ENCODE data around the gene BHLHE40. TPM values are rescaled to one million over a fixed set of nuclear protein-coding genes. Genes with fewer than 3 reads are reported as not detected.

The BHLHE40 gene
- polyA plus RNA-seq, 2 of the 4 experiments (the other 2 are of a cell fraction) = 102 to 160 TPM

DNA sequence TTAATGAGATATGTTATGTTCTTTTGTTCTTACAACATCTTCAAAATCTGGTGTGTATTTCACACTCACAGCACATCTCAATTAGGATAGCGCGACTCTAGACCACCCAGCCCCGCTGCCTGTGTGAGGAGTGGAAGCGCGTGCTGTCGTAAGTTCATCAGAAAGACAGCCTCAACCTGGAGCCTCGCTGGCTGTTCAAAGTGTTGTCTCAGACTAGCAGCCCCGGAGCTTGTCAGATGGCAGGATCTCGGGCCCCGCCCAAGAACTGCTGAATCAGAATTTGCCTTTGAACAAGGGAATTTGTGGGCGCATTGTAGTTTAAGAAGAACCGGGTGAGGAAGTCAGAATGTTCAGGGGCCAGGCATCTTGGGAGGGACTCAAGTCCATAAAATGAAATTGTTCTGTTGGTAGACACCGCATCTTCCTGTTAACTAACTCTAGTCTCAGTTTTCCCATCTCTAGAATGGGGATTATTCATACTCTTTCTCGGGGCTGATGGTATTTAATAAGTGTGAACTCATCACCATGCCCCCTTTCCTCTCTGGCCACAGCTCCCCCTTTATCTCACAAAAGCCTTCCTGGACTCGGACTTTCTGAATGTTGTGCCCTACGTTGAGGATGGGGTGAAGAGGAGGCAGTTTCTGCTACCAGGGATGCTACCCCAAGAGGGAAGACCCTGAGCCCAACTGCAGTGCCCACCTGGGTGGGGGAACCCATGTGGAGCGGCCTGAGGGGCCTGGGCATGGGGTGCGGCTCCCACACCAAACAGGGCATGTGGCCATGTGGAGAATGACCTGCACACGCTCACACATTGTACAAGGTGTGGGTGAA lies 40.4 kb downstream of the BHLHE40 start:
- no peak for ATAC-seq
- ChIA-PET POLR2A (interaction anchor here (3.6 to 4.3 kb wide), 2 partner anchors 34 to 40 kb away, joined by 36 to 80 read pairs; partner anchors contain the start of gene BHLHE40), CTCF (interaction anchor here (15.9 kb wide), 1 partner anchor 38 kb away, joined by 445 read pairs; the partner anchor contains the start of gene BHLHE40)
- Histone ChIP-seq H3K27ac (peak overlapping the region; percentile 94 to 98), H3K4me3 (no peak overlapping the region), H3K4me1 (peaks cover 96% of the 10 kb centered on the region), H3K9me3 (no peaks in the 10 kb centered on the region), H3K4me2 (no peak overlapping the region)
- peak in 1 of 2 experiments; percentile 49 for DNase-seq (ENCODE audit: low read depth in 1 of 2, low spot score in 1 of 2)
- FAIRE-seq = no peak
- 86% methylated on average over 19 of the region's 19 CpGs for WGBS (ENCODE audit: missing lambda C conversion rate)
- TF ChIP-seq, protein P1, sequence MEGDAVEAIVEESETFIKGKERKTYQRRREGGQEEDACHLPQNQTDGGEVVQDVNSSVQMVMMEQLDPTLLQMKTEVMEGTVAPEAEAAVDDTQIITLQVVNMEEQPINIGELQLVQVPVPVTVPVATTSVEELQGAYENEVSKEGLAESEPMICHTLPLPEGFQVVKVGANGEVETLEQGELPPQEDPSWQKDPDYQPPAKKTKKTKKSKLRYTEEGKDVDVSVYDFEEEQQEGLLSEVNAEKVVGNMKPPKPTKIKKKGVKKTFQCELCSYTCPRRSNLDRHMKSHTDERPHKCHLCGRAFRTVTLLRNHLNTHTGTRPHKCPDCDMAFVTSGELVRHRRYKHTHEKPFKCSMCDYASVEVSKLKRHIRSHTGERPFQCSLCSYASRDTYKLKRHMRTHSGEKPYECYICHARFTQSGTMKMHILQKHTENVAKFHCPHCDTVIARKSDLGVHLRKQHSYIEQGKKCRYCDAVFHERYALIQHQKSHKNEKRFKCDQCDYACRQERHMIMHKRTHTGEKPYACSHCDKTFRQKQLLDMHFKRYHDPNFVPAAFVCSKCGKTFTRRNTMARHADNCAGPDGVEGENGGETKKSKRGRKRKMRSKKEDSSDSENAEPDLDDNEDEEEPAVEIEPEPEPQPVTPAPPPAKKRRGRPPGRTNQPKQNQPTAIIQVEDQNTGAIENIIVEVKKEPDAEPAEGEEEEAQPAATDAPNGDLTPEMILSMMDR (IDR thresholded peaks at IDR 0.05) = no peak
- no peak for TF ChIP-seq ESRRA (IDR thresholded peaks at IDR 0.05; ENCODE audit: borderline replicate concordance, low read length)
- TF ChIP-seq EHMT2 (IDR thresholded peaks at IDR 0.05; ENCODE audit: low read depth) = no peak
- TF ChIP-seq HOXB13 (CRISPR knock-in tag; IDR thresholded peaks at IDR 0.05; ENCODE audit: low read depth) = 0 out of 2 replicates have a peak, but pooled peaks have one; percentile 22
- TF ChIP-seq NR3C1 (IDR thresholded peaks at IDR 0.05) = no peak
- TF ChIP-seq ZC3H11A (IDR thresholded peaks at IDR 0.05) = no peak
- peak; percentile 56 for TF ChIP-seq MAFK (IDR thresholded peaks at IDR 0.05; ENCODE audit: partially characterized antibody)
- TF ChIP-seq TFCP2L1 (CRISPR knock-in tag; IDR thresholded peaks at IDR 0.05) = no peak
- TF ChIP-seq CEBPB (IDR thresholded peaks at IDR 0.05) = no peak
- no peak for TF ChIP-seq HOXA7 (CRISPR knock-in tag; IDR thresholded peaks at IDR 0.05)
- no peak for TF ChIP-seq KDM5A (IDR thresholded peaks at IDR 0.05)
- TF ChIP-seq MYC (IDR thresholded peaks at IDR 0.05; ENCODE audit: borderline replicate concordance, low read length) = no peak
- no peak for TF ChIP-seq HOXB5 (CRISPR knock-in tag; IDR thresholded peaks at IDR 0.05)
- TF ChIP-seq NPAS2 (CRISPR knock-in tag; IDR thresholded peaks at IDR 0.05; ENCODE audit: borderline replicate concordance) = no peak
- TF ChIP-seq POLR2A (IDR thresholded peaks at IDR 0.05; ENCODE audit: low read length) = no peak
- TF ChIP-seq FOSL2 (IDR thresholded peaks at IDR 0.05) = no peak
- TF ChIP-seq FOSL2 (CRISPR knock-in tag; IDR thresholded peaks at IDR 0.05) = no peak
- peak; percentile 88; the same call in 1 of the 2 replicates for TF ChIP-seq KDM1A (IDR thresholded peaks at IDR 0.05; ENCODE audit: low read depth)
- TF ChIP-seq, protein P2, sequence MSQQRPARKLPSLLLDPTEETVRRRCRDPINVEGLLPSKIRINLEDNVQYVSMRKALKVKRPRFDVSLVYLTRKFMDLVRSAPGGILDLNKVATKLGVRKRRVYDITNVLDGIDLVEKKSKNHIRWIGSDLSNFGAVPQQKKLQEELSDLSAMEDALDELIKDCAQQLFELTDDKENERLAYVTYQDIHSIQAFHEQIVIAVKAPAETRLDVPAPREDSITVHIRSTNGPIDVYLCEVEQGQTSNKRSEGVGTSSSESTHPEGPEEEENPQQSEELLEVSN (IDR thresholded peaks at IDR 0.05; ENCODE audit: borderline replicate concordance, low read depth) = no peak
- no peak for TF ChIP-seq SREBF2 (IDR thresholded peaks at IDR 0.05)
- TF ChIP-seq, protein P3, sequence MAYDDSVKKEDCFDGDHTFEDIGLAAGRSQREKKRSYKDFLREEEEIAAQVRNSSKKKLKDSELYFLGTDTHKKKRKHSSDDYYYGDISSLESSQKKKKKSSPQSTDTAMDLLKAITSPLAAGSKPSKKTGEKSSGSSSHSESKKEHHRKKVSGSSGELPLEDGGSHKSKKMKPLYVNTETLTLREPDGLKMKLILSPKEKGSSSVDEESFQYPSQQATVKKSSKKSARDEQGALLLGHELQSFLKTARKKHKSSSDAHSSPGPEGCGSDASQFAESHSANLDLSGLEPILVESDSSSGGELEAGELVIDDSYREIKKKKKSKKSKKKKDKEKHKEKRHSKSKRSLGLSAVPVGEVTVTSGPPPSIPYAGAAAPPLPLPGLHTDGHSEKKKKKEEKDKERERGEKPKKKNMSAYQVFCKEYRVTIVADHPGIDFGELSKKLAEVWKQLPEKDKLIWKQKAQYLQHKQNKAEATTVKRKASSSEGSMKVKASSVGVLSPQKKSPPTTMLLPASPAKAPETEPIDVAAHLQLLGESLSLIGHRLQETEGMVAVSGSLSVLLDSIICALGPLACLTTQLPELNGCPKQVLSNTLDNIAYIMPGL (CRISPR knock-in tag; IDR thresholded peaks at IDR 0.05; ENCODE audit: borderline replicate concordance) = no peak

DNA sequence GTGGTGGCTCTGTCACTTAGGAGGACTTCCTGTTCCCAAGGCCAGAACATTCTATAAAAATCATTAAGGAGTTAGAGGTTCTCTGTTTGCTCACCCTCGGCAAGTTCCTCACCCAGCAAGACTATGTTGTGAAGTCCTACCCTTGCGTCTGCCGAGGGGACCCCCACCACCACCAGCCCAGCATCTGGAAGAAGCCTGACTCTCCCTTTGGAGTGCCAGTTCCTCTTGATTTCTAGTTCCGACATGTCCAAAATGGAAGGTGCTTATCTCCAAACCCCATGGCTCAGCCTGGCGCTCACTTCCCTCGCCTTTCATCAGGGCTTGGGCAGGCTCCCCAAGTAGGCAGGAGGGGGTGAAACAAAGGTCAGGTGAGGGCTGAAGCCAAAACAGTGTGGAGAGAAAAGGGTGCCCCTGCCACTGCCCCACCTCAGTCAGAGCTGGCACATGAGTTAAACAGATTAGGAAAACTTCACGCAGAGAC lies 41.0 kb downstream of the BHLHE40 start:
- H3K27ac ChIP-seq = peak overlapping the region; percentile 94 to 98
- no peak overlapping the region for H3K4me3 ChIP-seq
- peaks cover 96% of the 10 kb centered on the region for H3K4me1 ChIP-seq
- H3K9me3 ChIP-seq = no peaks in the 10 kb centered on the region
- no peak overlapping the region for H3K4me2 ChIP-seq
- CTCF ChIA-PET = interaction anchor here (3.0 to 15.9 kb wide), 2 partner anchors 27 to 38 kb away, joined by 17 to 445 read pairs; partner anchors contain the start of gene BHLHE40
- no peak for FAIRE-seq
- no peak for ATAC-seq
- TF ChIP-seq FOSB (CRISPR knock-in tag; IDR thresholded peaks at IDR 0.05) = no peak
- TF ChIP-seq EHF (CRISPR knock-in tag; IDR thresholded peaks at IDR 0.05) = 0 out of 2 replicates have a peak, but pooled peaks have one; percentile 7
- WGBS (ENCODE audit: missing lambda C conversion rate) = 90% methylated on average over 7 of the region's 7 CpGs
- DNase-seq (ENCODE audit: low read depth in 1 of 2, low spot score in 1 of 2) = no peak
- POLR2A ChIA-PET = interaction anchor here (7.5 kb wide), 1 partner anchor 38 kb away, joined by 367 read pairs; the partner anchor contains the start of gene BHLHE40
